T-cell (primary cell): ENCODE results near the gene HK1. TPM values are rescaled to one million over a fixed set of nuclear protein-coding genes. Genes with fewer than 3 reads are reported as not detected.
"Not testable (repeated sequence)": the region's sequence is repeated elsewhere in the genome, so short reads cannot be mapped to it uniquely, and the experiment has no call there.

Experiments
- ATAC-seq, 4 experiments: fragments of 200-7000 bp in 3 of 4; fragments of 150-1000 bp in 1 of 4; cut with Tn5 transposase; replicated peaks in 1 of 4; 1 replicate in 3 of 4; 2 replicates in 1 of 4; pipeline ENCODE4 v1.10.0; 2021; ENCODE audit warnings: moderate library complexity in 3 of 4, mild to moderate bottlenecking in 2 of 4, moderate number of reproducible peaks in 1 of 4
- CTCF ChIA-PET, 2 donors: fragments of 300-600 bp; sonication (Branson Sonifier 250); formaldehyde crosslinking; loops; one replicate each; lab custom pipeline; 2022; ENCODE audit warnings: antibody characterized with exemption in 2 of 2; lab: Charles Lee
- POLR2A ChIA-PET, 2 donors: fragments of 300-600 bp; sonication (Branson Sonifier 250); formaldehyde crosslinking; loops; one replicate each; lab custom pipeline; 2022; ENCODE audit warnings: antibody characterized with exemption in 2 of 2; lab: Charles Lee
- DNase-seq, 35 experiments: peaks; one replicate each; pipeline versions ENCODE4 v3.0.0 to v3.0.0-alpha.2; 2013 to 2023
- H3K27ac ChIP-seq: one replicate; pipeline ENCODE4 v1.5.1; 2013; ENCODE audit warnings: low read length
- H3K27me3 ChIP-seq, 2 experiments: replicated peaks in 1 of 2; 1 replicate in 1 of 2; 2 replicates in 1 of 2; pipeline versions ENCODE4 v1.6.1 to v1.7.0; 2013; ENCODE audit warnings: low read length in 1 of 2, mixed read lengths in 1 of 2; ENCODE audit not compliant: control insufficient read depth in 2 of 2, insufficient read depth in 2 of 2; ENCODE audit errors: extremely low read depth in 1 of 2
- H3K36me3 ChIP-seq, 2 donors: 1 replicate in 1 of 2; 2 replicates in 1 of 2; pipeline versions ENCODE4 v1.6.1 to v1.7.0; 2013; ENCODE audit warnings: low read length in 1 of 2; ENCODE audit not compliant: control insufficient read depth in 2 of 2, insufficient read depth in 1 of 2; ENCODE audit errors: extremely low read depth in 1 of 2
- H3K4me1 ChIP-seq, 2 experiments: 1 replicate in 1 of 2; 2 replicates in 1 of 2; pipeline versions ENCODE4 v1.6.1 to v1.7.0; 2013; ENCODE audit warnings: low read length in 2 of 2, mixed read lengths in 1 of 2; ENCODE audit not compliant: insufficient read depth in 2 of 2, control insufficient read depth in 1 of 2; ENCODE audit errors: extremely low read depth in 1 of 2
- H3K4me3 ChIP-seq, 2 donors: 1 replicate in 1 of 2; 2 replicates in 1 of 2; pipeline versions ENCODE4 v1.5.1 to v1.7.0; 2013; ENCODE audit warnings: mild to moderate bottlenecking in 2 of 2, low read length in 1 of 2, moderate library complexity in 1 of 2; ENCODE audit not compliant: control insufficient read depth in 1 of 2; ENCODE audit errors: extremely low read depth in 1 of 2
- H3K9me3 ChIP-seq: 2 replicates; pipeline ENCODE4 v1.7.0; 2013
- H3K27ac Mint-ChIP-seq, 2 donors: one replicate each; pipeline ENCODE4 v1.8.0; 2020 to 2021; ENCODE audit warnings: mild to moderate bottlenecking in 2 of 2, mixed read lengths in 2 of 2
- H3K27me3 Mint-ChIP-seq, 2 donors: one replicate each; pipeline ENCODE4 v1.8.0; 2021 to 2022; ENCODE audit warnings: mixed read lengths in 2 of 2
- H3K36me3 Mint-ChIP-seq: one replicate; pipeline ENCODE4 v1.8.0; 2021; ENCODE audit warnings: mixed read lengths
- H3K4me1 Mint-ChIP-seq, 3 donors: one replicate each; pipeline ENCODE4 v1.8.0; 2020 to 2022; ENCODE audit warnings: mixed read lengths in 3 of 3, mild to moderate bottlenecking in 1 of 3
- H3K4me3 Mint-ChIP-seq, 3 donors: one replicate each; pipeline ENCODE4 v1.8.0; 2020 to 2022; ENCODE audit warnings: mild to moderate bottlenecking in 3 of 3, mixed read lengths in 3 of 3, moderate library complexity in 3 of 3
- H3K9me3 Mint-ChIP-seq, 3 donors: one replicate each; pipeline ENCODE4 v1.8.0; 2020 to 2022; ENCODE audit warnings: mixed read lengths in 3 of 3
- WGBS: methylation state at CpG from one replicate; pipeline ENCODE4 v1.1.5; 2013; ENCODE audit warnings: missing lambda C conversion rate; ENCODE audit not compliant: insufficient coverage; 5-methylcytosine and 5-hydroxymethylcytosine counted together
- total RNA-seq, 35 experiments: library from RNA in 6 of 35; stranded (reverse) in 6 of 35; fragments of 120-200 nt in 1 of 35; gene quantifications; one replicate each; pipeline versions ENCODE4 v1.2.1 to v1.2.4 and lab custom pipeline; 2013 to 2026

HK1 gene
- total RNA-seq, 5 donors from 2014 or later (not counting 1 experiment from before 2014, with no cell fraction given), result 66.3 to 85.5 (median 83.6) TPM

DNA sequence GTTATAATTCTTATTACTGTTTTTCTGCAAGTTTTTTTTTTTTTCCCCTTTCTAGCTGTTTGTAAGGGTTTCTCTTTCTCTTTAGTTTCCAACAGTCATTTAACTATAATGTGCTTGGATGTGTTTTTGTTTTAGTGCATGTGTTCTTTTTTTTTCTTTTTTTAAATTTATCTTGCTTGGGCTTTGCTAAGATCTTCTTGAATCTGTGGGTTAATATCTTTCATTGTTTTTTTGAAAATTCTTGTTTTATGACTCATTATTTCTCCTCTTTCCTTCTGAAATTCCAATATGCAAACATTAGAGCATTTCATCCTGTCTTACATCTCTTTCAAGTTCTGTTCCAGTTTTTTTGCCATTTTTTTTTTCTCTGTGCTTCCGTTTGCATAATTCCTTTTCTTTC is 5.7 kb upstream of the HK1 start:
- no peaks in the 10 kb centered on the region for H3K27me3 ChIP-seq
- DNase-seq (no peak), ATAC-seq (no peak)
- Mint-ChIP-seq H3K4me1 (peaks cover 6 to 7% (median 6%) of the 10 kb centered on the region in 3 donors), H3K27ac (no peak overlapping the region), H3K4me3 (no peak overlapping the region), H3K27me3 (no peaks in the 10 kb centered on the region), H3K36me3 (no peaks in the 10 kb centered on the region), H3K9me3 (no peaks in the 10 kb centered on the region)
- no peak overlapping the region for H3K27ac ChIP-seq
- H3K9me3 ChIP-seq, result no peaks in the 10 kb centered on the region
- ChIA-PET CTCF (no interaction called here), POLR2A (interaction anchor here (0.6 kb wide), 2 partner anchors 81 to 160 kb away, joined by 4 to 5 read pairs; no protein-coding TSS in a partner anchor)
- H3K4me1 ChIP-seq, result no peaks in the 10 kb centered on the region
- H3K36me3 ChIP-seq, result no peaks in the 10 kb centered on the region
- no CpG with 5 or more reads among the region's 1 CpG for WGBS
- no peak overlapping the region for H3K4me3 ChIP-seq

DNA sequence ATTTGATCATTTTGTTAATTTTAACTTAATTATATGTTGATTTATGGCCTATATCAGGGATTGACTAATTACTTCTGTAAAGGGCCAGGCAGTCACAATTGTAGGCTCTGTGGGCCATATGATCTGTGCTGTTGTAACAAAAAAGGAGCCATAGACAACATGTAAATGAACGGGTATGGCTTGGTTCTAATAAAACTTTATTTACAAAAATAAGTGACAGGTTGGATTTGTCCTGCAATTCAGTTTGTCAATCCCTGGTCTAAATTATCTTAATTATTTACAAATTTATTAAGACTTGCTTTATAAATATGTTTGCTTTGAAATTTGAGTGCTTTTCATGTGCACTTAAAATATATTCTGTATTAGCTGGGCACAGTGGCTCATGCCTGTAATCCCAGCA is 2.9 kb upstream of the HK1 start:
- no peak overlapping the region for H3K4me3 ChIP-seq
- POLR2A ChIA-PET, result no interaction called here
- H3K9me3 ChIP-seq, result no peaks in the 10 kb centered on the region
- CTCF ChIA-PET, result interaction anchor here in 1 of 2 donors (0.6 kb wide), 1 partner anchor 210 kb away, joined by 3 read pairs; no protein-coding TSS in a partner anchor
- Mint-ChIP-seq H3K36me3 (no peaks in the 10 kb centered on the region), H3K27ac (no peak overlapping the region), H3K4me1 (peaks cover 6 to 7% (median 6%) of the 10 kb centered on the region in 3 donors), H3K9me3 (no peaks in the 10 kb centered on the region), H3K4me3 (no peak overlapping the region), H3K27me3 (no peaks in the 10 kb centered on the region)
- no peak overlapping the region for H3K27ac ChIP-seq
- no CpG with 5 or more reads among the region's 1 CpG for whole genome bisulfite sequencing
- DNase-seq (no peak), ATAC-seq (no peak)
- no peaks in the 10 kb centered on the region for H3K27me3 ChIP-seq
- no peaks in the 10 kb centered on the region for H3K4me1 ChIP-seq
- no peaks in the 10 kb centered on the region for H3K36me3 ChIP-seq

DNA sequence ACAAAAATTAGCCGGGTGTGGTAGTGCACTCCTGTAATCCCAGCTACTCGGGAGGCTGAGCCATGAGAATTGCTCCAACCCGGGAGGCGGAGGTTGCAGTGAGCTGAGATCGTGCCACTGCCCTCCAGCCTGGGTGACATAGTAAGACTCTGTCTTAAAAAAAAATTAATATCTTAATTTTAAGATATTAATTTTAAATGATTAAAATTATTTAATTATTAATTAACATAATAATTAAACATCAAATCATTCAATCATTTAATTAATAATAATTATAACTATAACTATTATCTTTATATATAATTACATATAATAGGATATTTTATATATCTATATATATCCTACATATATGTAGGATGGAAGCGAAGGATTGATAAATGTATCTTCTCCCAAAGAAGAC is 1.8 kb upstream of the HK1 start:
- Mint-ChIP-seq H3K9me3 (no peaks in the 10 kb centered on the region), H3K27ac (no peak overlapping the region), H3K4me1 (no peaks in the 10 kb centered on the region), H3K27me3 (no peaks in the 10 kb centered on the region), H3K4me3 (no peak overlapping the region), H3K36me3 (no peaks in the 10 kb centered on the region)
- H3K4me3 ChIP-seq, result no peak overlapping the region
- CTCF ChIA-PET, result no interaction called here
- no peak for DNase-seq
- no peaks in the 10 kb centered on the region for H3K36me3 ChIP-seq
- H3K4me1 ChIP-seq, result no peaks in the 10 kb centered on the region
- H3K27me3 ChIP-seq, result no peaks in the 10 kb centered on the region
- 100% methylated on average over 1 of the region's 6 CpGs for WGBS
- no peak for ATAC-seq
- POLR2A ChIA-PET, result no interaction called here
- H3K9me3 ChIP-seq, result no peaks in the 10 kb centered on the region
- no peak overlapping the region for H3K27ac ChIP-seq

DNA sequence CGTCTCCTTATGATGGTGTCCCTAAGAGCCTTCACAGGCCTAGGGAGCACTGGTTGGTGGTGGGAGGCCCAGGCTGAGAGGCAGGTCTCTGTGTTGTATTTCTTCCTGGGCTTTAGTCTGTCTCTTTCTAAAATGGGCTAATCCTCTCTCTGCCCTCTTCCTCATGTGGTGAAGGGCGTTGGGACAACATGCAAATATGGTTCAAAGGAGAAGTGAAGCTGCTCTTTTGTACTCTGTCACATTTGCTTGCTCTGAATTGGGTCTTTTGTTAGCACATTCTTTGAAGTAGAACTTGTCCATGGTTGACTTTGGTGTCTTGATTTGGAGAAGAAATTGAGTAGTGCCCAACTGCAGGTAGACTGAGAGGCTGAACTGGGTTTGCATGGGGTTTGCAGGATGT is 814 bp downstream of the HK1 start:
- no CpG with 5 or more reads among the region's 2 CpGs for WGBS

DNA sequence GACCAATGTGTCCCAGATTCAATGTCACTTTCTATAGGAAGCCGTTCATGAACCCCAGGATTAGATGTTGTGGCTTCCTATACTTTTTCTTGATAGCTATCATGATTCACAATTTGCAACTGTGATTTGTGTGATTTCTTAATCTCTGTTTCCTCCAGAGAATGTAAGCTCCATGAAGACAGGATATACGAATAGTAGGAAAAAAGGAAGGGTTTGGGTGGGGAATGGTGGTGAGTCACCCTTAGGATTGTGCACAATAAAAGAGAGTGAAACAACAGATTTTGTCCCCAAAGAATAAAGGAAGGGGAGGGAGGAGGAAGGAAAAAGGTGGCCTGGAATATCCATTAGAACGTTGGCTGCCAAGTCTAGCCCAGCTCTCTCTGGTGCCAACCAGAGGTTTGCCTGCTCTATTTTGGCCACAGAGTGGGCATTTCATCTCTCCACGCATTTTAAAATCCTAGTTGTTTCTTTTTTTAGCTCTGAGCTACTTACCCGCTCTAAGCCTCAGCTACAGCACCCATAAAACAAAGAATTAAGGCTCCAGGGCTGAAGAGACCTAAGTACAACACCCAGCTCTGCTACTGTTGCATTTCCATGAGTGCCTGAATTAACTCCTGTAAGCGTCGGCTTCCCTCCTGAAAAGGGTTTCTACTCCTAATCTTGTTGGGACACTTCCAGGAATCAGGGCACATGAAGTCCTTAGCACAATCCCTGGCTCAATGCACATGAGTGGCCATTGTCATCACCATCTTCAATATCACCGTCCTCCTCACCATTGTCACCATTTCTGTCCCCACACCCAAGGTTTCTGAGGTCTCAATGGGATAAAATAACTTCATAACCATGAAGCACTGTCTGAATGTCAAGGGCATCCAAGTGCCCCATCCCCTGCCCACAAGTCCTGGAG is 3.5 kb downstream of the HK1 start:
- DNase-seq (no peak), ATAC-seq (no peak)
- Mint-ChIP-seq H3K36me3 (no peaks in the 10 kb centered on the region), H3K27ac (no peak overlapping the region), H3K27me3 (no peaks in the 10 kb centered on the region), H3K4me3 (no peak overlapping the region), H3K9me3 (no peaks in the 10 kb centered on the region), H3K4me1 (no peaks in the 10 kb centered on the region)
- WGBS, result 80% methylated on average over 6 of the region's 8 CpGs
- Histone ChIP-seq H3K36me3 (no peaks in the 10 kb centered on the region), H3K27ac (no peak overlapping the region), H3K27me3 (no peaks in the 10 kb centered on the region), H3K4me1 (no peaks in the 10 kb centered on the region), H3K4me3 (no peak overlapping the region), H3K9me3 (no peaks in the 10 kb centered on the region)
- CTCF ChIA-PET, result no interaction called here
- POLR2A ChIA-PET, result interaction anchor here in 1 of 2 donors (0.5 kb wide), 1 partner anchor 345 kb away, joined by 3 read pairs; no protein-coding TSS in a partner anchor

More for the DNA sequence above, 814 bp downstream of the HK1 start:
- no peaks in the 10 kb centered on the region for H3K4me1 ChIP-seq
- ATAC-seq (no peak), DNase-seq (no peak)
- no peak overlapping the region for H3K4me3 ChIP-seq
- no peaks in the 10 kb centered on the region for H3K9me3 ChIP-seq
- ChIA-PET CTCF (no interaction called here), POLR2A (no interaction called here)
- H3K27ac ChIP-seq, result no peak overlapping the region
- H3K4me1 Mint-ChIP-seq, result no peaks in the 10 kb centered on the region
- H3K9me3 Mint-ChIP-seq, result no peaks in the 10 kb centered on the region
- H3K27ac Mint-ChIP-seq, result no peak overlapping the region
- no peak overlapping the region for H3K4me3 Mint-ChIP-seq
- no peaks in the 10 kb centered on the region for H3K27me3 Mint-ChIP-seq
- H3K27me3 ChIP-seq, result no peaks in the 10 kb centered on the region
- H3K36me3 Mint-ChIP-seq, result no peaks in the 10 kb centered on the region
- no peaks in the 10 kb centered on the region for H3K36me3 ChIP-seq

DNA sequence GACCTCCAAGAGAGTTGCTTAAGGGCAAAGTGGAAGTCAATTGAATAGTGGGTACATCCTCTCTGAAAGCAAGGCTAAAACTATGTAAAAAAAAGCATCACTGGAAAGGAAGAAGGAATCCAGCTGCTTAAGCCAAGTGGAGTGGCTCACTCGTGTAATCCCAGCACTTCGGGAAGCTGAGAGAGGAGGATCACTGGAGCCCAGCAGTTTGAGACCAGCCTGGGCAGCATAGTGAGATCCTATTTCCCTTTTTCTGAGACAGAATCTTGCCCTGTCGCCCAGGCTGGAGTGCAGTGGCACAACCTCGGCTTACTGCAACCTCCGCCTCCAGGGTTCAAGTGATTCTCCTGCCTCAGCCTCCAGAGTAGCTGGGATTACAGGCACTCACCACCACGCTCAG is 6.1 kb downstream of the HK1 start:
- H3K4me1 Mint-ChIP-seq, H3K4me3 ChIP-seq, H3K9me3 ChIP-seq, H3K27ac ChIP-seq, H3K36me3 Mint-ChIP-seq, H3K27me3 Mint-ChIP-seq, H3K27me3 ChIP-seq, CTCF ChIA-PET, DNase-seq, H3K4me3 Mint-ChIP-seq, H3K27ac Mint-ChIP-seq, H3K9me3 Mint-ChIP-seq, POLR2A ChIA-PET, H3K4me1 ChIP-seq, H3K36me3 ChIP-seq, ATAC-seq: not testable (repeated sequence)
- WGBS, result 84% methylated on average over 4 of the region's 6 CpGs
